GM21529 (cell line): ENCODE data around the gene ARSD.
"Not testable (repeated sequence)": the region's sequence is repeated elsewhere in the genome, so short reads cannot be mapped to it uniquely, and the experiment has no call there.

Experiments
- ATAC-seq: cut with Tn5 transposase; IDR thresholded peaks from one replicate; pipeline ENCODE4 v1.9.1; 2021; ENCODE audit not compliant: unreplicated experiment

Gene ARSD

DNA sequence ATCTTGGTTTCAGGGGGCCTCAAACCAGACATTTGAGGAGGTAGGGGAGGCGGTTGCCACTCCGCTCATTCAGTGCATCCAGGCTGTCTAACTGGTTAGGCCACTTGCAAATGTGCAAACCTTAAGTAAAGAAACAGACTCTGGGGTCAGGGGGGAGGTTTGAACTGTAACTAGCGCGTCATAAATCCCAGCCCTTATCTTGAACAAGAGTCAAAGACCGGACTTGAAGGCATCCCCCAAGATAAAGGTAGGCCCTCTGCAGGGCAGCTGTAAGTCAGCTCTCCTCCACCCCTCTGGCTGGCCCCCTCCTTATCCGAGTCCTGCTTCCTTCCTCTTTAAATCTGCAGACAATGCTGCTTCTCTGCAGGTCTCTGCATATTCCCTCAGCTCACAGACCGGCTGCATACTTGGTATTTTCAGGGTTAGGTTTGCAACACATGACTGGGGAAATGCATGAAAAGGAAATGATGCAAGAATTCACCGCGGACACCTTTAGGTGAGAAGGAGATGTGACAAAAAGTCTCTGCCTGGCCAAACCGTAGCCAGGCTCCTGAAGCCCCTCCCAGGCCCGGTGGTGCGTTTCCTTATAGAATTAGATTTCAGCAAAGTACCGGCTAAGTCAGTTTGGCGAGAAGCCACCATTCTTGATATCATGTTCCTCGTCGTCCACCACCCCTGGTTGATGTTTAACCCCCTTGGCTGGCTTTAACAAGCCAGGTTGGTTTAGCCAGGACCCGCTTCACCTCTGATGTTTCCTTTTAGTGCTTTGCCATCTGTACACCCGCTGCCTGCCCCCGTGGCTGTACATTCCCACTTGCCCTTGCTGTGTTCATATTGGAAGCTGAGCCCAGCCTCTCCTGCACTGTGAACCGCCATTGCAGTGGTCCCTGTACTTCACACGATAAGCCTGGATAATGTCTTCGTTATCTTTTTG is 31.2 kb downstream of the ARSD start:
- ATAC-seq, result not testable (repeated sequence)

GRCh38 chrX:2897311-2897689 is 31.8 kb downstream of the ARSD start:
- no peak for ATAC-seq

DNA sequence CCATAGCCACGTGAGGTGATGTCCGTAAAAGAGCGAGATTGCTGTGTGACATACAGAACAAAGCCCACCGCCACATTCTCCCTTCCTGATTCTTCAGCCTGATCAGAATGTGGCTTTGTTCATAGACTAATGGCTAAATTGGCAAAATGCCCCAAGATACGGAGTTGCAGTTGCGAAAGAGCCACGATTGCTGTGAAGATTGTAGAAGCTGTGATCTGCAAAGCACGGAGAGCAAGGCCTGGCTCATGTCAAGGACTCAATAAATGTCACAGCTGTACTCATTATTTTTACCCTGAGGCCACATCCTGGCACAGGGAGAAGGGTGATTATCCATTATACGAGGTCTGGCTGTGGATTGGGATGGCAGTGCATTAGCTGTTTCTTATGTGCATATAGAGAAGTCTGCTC is 34.2 kb downstream of the ARSD start:
- ATAC-seq, result no peak

GRCh38 chrX:2892816-2893215 is 36.3 kb downstream of the ARSD start:
- no peak for ATAC-seq

- not testable (repeated sequence) for ATAC-seq
Measured at GRCh38 chrX:2890536-2891460, 38.3 kb downstream of the ARSD start.

GRCh38 chrX:2889706-2890490 is 39.2 kb downstream of the ARSD start:
- not testable (repeated sequence) for ATAC-seq

DNA sequence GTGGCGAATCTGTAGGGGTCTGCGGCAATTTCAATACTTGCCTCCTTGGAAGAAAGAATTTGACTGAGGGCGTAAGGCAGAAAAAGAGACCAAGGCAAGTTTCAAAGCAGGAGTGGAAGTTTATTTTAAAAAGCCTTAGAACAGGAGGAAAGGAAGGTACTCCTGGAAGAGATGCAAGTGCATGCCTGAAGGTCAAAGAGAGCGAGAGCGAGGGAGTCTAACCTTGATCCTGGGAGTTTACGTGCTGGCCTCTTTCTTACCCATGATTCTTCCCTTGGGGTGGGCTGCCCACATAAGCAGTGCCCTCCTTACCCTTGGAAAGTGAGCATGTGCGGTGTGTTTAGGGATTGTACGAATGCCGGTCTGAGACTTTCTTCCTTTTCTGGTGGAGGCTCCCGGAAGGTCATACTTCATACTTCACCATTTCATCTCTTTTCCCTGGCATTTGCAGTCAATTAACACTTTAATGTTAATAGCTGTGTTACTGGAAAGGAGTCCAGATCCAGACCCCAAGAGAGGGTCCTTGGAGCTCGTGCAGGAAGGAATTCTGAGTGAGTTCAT is 40.0 kb downstream of the ARSD start:
- ATAC-seq, result no peak

- no peak for ATAC-seq
Measured at GRCh38 chrX:2888309-2888708, 40.8 kb downstream of the ARSD start.

GRCh38 chrX:2883770-2884169 is 45.4 kb downstream of the ARSD start:
- no peak for ATAC-seq

GRCh38 chrX:2879670-2880069 is 49.5 kb downstream of the ARSD start:
- ATAC-seq, result no peak

- no peak for ATAC-seq
Measured at GRCh38 chrX:2878563-2878962, 50.6 kb downstream of the ARSD start.

GRCh38 chrX:2875798-2876399 is 53.2 kb downstream of the ARSD start:
- ATAC-seq, result no peak

GRCh38 chrX:2875136-2875481 is 54.0 kb downstream of the ARSD start:
- no peak for ATAC-seq

DNA sequence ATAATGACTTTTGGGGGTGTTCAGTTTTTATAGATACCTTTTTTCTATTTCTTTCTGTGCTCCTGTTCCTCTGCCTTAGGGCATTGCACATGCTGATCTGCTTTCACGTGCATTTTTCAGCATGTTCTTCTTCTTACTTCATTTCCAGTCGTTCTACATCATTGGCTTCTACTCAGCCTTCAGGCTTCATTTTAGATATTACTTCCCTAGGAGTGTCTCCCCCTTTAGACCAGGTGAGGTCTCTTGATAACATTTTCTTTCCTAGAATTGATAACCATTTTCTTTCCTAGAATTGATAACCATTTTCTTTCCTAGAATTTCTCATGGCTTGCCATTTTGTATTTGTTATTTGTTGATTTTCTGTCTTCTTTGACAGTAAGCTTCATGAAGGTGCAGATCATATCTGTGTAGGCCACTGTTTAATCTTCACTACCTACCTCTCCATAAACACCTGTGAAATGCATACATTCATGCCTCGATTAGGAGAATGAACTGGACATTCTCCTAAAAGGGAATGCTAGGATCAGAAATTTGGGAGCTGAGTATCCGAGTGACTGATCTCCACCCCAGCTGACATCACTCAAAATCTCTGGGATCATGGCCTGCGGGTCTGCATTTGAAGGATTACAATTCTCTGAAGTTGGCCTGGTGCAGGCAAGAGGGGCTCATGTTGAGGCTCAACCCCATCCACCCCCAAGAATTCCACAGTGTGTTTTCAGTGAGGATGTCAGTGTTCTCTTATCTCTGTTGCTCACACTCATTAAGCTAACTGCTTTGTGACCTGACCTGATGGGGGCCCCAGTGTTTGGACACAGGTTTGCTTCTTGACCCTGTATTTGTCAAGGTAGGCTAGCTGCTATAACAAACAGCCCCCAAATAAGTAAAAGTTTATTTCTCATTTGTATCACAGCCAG is 54.7 kb downstream of the ARSD start:
- no peak for ATAC-seq

DNA sequence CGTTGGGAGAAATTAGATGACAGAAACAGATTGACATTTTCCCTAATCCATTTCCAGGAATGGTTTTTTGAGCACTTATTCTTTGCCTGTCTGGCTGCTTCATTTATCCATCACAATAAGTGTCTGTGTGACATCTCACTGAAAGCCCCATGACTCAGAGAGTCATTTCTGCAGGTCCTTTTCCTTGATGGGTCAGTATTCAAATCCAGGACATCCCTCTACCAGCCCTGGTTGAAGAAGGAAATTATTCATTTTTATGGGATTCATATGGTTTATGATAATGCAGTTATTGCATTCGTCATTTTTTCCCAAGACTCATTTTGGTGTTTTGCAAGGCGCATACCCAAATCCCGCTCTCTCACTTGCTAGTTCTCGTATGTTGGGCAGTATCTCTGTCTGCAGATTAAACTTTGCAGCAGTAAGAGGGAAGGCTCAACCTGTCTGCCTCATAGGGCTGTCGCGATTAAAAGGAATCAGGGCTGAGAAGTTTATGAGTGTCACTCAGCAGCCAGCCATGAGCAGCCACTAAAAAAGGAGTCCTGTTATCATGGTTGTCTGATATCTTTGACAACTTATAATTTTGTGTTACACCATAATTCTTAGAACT is 56.4 kb downstream of the ARSD start:
- ATAC-seq, result no peak

DNA sequence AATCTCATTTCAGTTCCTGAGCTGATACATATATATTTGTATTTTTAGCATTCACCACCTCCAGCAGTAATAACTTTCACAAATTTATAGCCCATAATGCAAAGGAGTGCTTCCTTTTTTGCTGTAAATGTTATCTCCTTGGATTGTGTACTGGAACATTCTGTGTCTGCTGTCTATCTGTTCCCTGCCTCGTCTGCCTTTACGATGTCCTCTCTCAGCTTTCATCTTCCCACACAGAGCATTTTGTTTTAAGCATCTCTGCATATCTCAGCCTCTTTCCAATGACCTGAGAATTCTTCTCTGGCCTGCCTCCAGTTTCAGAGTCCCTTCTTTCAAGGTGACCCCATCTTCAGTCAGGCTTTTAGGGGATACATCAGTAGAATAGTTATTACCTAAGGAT is 57.3 kb downstream of the ARSD start:
- ATAC-seq, result no peak

DNA sequence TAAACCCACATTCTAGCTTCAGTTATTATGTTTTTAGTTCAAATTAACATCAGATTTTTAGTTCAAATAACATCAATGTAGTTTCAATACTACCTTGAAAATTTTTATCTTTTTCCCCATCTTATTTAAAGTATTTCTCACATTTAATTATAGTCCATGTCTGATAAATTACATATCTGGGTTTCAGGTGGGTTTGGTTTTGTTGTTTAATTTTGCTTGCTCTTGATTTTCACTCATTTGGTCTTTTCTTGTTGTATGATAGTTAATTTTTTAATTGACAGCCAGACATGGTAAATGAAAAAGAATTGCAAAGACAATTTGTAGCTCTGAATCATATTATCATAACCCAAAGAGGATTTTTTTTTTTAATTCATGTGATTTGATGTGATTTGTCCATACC is 58.5 kb downstream of the ARSD start:
- no peak for ATAC-seq

GRCh38 chrX:2867206-2867605 is 61.9 kb downstream of the ARSD start:
- no peak for ATAC-seq

DNA sequence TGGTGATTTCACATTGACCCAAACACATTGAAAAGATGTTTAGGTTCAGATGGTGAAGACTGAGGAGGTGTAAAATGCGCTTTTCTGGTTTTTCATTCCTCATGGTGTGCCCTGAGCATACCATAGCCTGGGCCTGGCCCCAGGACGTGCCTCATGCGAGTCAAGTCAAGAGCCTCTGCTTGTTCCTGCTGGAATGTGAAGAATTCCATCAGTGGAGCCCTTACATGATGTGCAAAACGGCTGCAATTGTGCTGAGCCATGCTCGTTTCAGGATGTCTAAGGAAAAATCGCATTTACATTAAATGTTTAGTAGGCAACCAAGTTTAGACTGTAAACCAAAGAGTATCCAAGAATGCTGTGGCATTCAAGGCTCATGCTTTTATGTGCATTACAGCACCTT is 65.5 kb downstream of the ARSD start:
- no peak for ATAC-seq
